Measurements from ENCODE around the gene GP5. TPM values are rescaled to one million over a fixed set of nuclear protein-coding genes. Genes with fewer than 3 reads are reported as not detected.
A peak's percentile ranks its signal among the peaks of the same experiment; 100 is the strongest.

The GP5 gene
- total and polyA plus RNA-seq, 2 of the 13 experiments (the other 11 are each of a cell fraction or from before 2014, with no cell fraction given): not detected

DNA sequence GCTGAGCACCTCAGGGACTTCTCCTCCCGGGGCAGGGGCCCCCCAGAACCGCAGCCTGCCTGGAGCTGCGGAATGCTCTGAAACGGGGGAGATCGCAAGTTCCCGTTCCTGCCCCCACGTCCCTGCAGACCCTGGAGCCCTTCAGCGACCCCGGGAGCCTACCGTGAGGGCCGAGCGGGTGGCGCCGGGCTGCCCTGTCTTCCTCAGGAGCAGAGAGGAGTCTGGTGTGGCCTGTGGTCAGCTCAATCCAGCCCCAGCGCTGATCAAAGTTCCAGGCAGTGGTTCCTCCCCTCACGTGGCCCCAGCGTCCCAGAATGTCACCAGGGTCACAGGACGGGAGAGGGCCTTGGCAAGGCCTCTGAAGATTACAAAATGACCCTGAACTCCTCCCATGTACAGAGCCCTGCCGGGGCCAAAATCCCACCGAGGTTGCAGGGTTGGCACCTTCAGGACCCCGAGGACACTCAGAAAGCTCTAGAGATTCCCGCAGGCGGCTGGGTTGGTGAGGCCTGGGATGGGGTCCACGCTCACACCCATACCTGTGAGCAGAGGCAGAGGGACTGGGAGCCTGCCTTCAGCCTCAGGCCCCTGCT lies 47.9 kb downstream of the GP5 start, which contains the start of gene CPN2 (continued):
- TF ChIP-seq, protein P1, sequence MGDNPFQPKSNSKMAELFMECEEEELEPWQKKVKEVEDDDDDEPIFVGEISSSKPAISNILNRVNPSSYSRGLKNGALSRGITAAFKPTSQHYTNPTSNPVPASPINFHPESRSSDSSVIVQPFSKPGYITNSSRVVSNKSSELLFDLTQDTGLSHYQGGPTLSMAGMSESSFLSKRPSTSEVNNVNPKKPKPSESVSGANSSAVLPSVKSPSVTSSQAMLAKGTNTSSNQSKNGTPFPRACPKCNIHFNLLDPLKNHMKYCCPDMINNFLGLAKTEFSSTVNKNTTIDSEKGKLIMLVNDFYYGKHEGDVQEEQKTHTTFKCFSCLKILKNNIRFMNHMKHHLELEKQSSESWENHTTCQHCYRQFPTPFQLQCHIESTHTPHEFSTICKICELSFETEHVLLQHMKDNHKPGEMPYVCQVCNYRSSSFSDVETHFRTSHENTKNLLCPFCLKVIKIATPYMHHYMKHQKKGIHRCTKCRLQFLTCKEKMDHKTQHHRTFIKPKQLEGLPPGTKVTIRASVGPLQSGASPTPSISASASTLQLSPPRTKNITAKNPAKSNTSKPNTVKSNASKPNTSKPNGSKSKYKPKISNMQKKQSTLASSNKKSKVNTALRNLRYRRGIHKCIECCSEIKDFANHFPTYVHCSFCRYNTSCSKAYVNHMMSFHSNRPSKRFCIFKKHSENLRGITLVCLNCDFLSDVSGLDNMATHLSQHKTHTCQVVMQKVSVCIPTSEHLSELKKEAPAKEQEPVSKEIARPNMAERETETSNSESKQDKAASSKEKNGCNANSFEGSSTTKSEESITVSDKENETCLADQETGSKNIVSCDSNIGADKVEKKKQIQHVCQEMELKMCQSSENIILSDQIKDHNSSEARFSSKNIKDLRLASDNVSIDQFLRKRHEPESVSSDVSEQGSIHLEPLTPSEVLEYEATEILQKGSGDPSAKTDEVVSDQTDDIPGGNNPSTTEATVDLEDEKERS (CRISPR knock-in tag; IDR thresholded peaks at IDR 0.05): no peak
- TF ChIP-seq MAFK (conservative IDR thresholded peaks at IDR 0.05 in 1 of 2, IDR thresholded peaks at IDR 0.05 in 1 of 2; ENCODE audit: low read length in 2 of 2) (no peak), PHF21A (CRISPR knock-in tag; IDR thresholded peaks at IDR 0.05) (peak; percentile 75), CEBPB (IDR thresholded peaks at IDR 0.05; ENCODE audit: borderline replicate concordance, low read depth, low read length) (no peak), ZNF607 (CRISPR knock-in tag; IDR thresholded peaks at IDR 0.05; ENCODE audit: borderline replicate concordance) (no peak), ZNF34 (CRISPR knock-in tag; IDR thresholded peaks at IDR 0.05; ENCODE audit: borderline replicate concordance) (no peak), ZNF530 (CRISPR knock-in tag; IDR thresholded peaks at IDR 0.05; ENCODE audit: low read depth) (no peak), JDP2 (CRISPR knock-in tag; IDR thresholded peaks at IDR 0.05; ENCODE audit: borderline replicate concordance) (no peak), RARA (CRISPR knock-in tag; IDR thresholded peaks at IDR 0.05) (peak; percentile 66), ZNF501 (CRISPR knock-in tag; IDR thresholded peaks at IDR 0.05) (peak; percentile 61; the same call in 1 of the 2 replicates), KDM2A (CRISPR knock-in tag; IDR thresholded peaks at IDR 0.05; ENCODE audit: borderline replicate concordance, low read depth) (peak; percentile 48; the same call in 1 of the 2 replicates), FOXK1 (CRISPR knock-in tag; IDR thresholded peaks at IDR 0.05; ENCODE audit: borderline replicate concordance, low read depth) (no peak), PITX1 (CRISPR knock-in tag; IDR thresholded peaks at IDR 0.05) (peak; percentile 74; the same call in 1 of the 2 replicates), MTA1 (CRISPR knock-in tag; IDR thresholded peaks at IDR 0.05; ENCODE audit: borderline replicate concordance) (peak; percentile 60; the same call in 1 of the 2 replicates), ARNT2 (CRISPR knock-in tag; IDR thresholded peaks at IDR 0.05; ENCODE audit: low read depth) (peak; percentile 38; the same call in 1 of the 2 replicates), ZZZ3 (CRISPR knock-in tag; IDR thresholded peaks at IDR 0.05; ENCODE audit: borderline replicate concordance) (no peak), NCOA5 (CRISPR knock-in tag; IDR thresholded peaks at IDR 0.05) (no peak), SP140L (CRISPR knock-in tag; IDR thresholded peaks at IDR 0.05; ENCODE audit: borderline replicate concordance) (no peak)
- TF ChIP-seq, protein P2, sequence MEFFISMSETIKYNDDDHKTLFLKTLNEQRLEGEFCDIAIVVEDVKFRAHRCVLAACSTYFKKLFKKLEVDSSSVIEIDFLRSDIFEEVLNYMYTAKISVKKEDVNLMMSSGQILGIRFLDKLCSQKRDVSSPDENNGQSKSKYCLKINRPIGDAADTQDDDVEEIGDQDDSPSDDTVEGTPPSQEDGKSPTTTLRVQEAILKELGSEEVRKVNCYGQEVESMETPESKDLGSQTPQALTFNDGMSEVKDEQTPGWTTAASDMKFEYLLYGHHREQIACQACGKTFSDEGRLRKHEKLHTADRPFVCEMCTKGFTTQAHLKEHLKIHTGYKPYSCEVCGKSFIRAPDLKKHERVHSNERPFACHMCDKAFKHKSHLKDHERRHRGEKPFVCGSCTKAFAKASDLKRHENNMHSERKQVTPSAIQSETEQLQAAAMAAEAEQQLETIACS (CRISPR knock-in tag; IDR thresholded peaks at IDR 0.05): no peak
- TF ChIP-seq, protein P3, sequence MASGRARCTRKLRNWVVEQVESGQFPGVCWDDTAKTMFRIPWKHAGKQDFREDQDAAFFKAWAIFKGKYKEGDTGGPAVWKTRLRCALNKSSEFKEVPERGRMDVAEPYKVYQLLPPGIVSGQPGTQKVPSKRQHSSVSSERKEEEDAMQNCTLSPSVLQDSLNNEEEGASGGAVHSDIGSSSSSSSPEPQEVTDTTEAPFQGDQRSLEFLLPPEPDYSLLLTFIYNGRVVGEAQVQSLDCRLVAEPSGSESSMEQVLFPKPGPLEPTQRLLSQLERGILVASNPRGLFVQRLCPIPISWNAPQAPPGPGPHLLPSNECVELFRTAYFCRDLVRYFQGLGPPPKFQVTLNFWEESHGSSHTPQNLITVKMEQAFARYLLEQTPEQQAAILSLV (CRISPR knock-in tag; IDR thresholded peaks at IDR 0.05; ENCODE audit: borderline replicate concordance): no peak; the same call in 1 of the 2 replicates
- TF ChIP-seq, protein P4, sequence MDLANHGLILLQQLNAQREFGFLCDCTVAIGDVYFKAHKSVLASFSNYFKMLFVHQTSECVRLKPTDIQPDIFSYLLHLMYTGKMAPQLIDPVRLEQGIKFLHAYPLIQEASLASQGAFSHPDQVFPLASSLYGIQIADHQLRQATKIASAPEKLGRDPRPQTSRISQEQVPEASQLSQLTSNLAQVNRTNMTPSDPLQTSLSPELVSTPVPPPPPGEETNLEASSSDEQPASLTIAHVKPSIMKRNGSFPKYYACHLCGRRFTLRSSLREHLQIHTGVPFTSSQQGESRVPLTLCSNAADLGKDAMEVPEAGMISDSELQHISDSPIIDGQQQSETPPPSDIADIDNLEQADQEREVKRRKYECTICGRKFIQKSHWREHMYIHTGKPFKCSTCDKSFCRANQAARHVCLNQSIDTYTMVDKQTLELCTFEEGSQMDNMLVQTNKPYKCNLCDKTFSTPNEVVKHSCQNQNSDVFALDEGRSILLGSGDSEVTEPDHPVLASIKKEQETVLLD (CRISPR knock-in tag; IDR thresholded peaks at IDR 0.05; ENCODE audit: low read depth): no peak
- TF ChIP-seq, protein P5, sequence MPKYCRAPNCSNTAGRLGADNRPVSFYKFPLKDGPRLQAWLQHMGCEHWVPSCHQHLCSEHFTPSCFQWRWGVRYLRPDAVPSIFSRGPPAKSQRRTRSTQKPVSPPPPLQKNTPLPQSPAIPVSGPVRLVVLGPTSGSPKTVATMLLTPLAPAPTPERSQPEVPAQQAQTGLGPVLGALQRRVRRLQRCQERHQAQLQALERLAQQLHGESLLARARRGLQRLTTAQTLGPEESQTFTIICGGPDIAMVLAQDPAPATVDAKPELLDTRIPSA (CRISPR knock-in tag; IDR thresholded peaks at IDR 0.05; ENCODE audit: borderline replicate concordance): no peak; the same call in 1 of the 2 replicates
